ENCODE results near the gene SNX1.
"Not testable (repeated sequence)": the region's sequence is repeated elsewhere in the genome, so short reads cannot be mapped to it uniquely, and the experiment has no call there.

The SNX1 gene

GRCh38 chr15:64052925-64053491 lies 42.8 kb upstream of the SNX1 start:
- no peak for TF ChIP-seq CTCF (IDR thresholded peaks at IDR 0.05; ENCODE audit: low read depth, low read length)
- DNase-seq (ENCODE audit: extremely low read depth, low read depth): no peak

GRCh38 chr15:64053674-64054073 lies 42.1 kb upstream of the SNX1 start:
- not testable (repeated sequence) for DNase-seq (ENCODE audit: extremely low read depth, low read depth)

DNA sequence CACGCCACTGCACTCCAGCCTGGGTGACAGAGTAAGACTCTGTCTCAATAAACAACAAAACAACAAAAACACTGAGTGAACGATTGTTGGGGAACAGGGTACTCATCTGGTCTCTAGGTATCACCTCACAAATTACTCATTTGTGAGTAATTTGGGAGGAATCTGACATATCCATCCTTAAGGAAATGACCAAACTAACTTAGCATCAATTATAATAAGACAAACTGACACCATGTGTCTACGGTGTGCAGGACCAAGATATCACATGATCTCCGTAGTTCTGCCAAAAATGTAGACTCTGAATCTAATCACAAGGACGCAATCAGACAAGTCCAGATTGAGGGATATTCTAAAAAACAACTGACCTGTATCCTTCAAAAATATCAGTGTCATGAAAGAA lies 37.5 kb upstream of the SNX1 start:
- no peak for DNase-seq (ENCODE audit: extremely low read depth, low read depth)

DNA sequence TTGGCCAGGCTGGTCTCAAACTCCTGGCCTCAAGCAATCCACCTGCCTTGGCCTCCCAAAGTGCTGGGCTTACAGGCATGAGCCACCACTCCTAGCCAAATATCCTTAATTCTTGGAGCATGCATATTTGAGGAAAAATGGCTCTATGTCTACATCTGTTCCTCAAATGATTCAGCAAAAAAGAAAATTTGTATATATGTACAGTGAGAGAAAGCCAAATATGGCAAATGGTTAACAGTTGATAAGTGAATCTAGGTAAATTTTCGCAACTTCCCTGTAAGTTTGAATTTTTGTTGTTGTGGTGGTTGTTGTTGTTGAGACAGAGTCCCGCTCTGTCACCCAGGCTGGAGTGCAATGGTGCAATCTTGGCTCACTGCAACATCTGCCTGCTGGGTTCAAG lies 36.7 kb upstream of the SNX1 start:
- not testable (repeated sequence) for DNase-seq (ENCODE audit: extremely low read depth, low read depth)

More for the DNA sequence above, 37.5 kb upstream of the SNX1 start:
- no peak for TF ChIP-seq CTCF (IDR thresholded peaks at IDR 0.05; ENCODE audit: low read depth, low read length)

DNA sequence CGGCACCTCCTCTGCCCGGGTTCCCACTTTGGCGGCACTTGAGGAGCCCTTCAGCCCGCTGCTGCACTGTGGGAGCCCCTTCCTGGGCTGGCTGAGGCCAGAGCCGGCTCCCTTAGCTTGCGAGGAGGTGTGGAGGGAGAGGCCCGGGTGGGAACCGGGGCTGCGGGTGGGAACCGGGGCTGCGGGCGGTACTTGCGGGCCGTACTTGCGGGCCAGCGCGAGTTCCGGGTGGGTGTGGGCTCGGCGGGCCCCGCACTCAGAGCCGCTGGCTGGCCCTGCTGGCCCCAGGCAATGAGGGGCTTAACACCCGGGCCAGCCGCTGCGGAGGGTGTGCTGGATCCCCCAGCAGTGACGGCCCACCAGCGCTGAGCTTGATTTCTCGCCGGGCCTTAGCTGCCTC lies 35.1 kb upstream of the SNX1 start:
- no peak for DNase-seq (ENCODE audit: extremely low read depth, low read depth)
- no peak for TF ChIP-seq CTCF (IDR thresholded peaks at IDR 0.05; ENCODE audit: low read depth, low read length)

DNA sequence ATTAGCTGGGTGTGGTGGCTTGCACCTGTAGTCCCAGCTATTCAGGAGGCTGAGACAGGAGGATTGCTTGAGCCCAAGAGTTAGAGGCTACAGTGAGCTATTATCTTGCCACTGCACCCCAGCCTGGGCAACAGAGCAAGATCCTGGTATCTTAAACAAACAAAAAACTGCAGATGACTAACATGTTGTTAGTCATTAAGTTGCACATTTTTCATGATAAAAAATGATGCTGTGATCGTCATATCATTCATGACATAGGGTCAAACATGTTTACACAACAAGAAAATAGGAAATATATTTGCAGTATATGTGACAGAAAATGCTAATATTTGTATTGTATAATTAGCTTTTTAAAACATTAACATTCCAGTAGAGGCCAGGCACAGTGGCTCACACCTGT lies 29.3 kb upstream of the SNX1 start:
- DNase-seq (ENCODE audit: extremely low read depth, low read depth): no peak
- TF ChIP-seq CTCF (IDR thresholded peaks at IDR 0.05; ENCODE audit: low read depth, low read length): no peak

GRCh38 chr15:64067564-64068030 lies 28.2 kb upstream of the SNX1 start:
- DNase-seq (ENCODE audit: extremely low read depth, low read depth): no peak
- peak; percentile 73 for TF ChIP-seq CTCF (IDR thresholded peaks at IDR 0.05; ENCODE audit: low read depth, low read length)

GRCh38 chr15:64068133-64068532 lies 27.6 kb upstream of the SNX1 start:
- no peak for TF ChIP-seq CTCF (IDR thresholded peaks at IDR 0.05; ENCODE audit: low read depth, low read length)
- DNase-seq (ENCODE audit: extremely low read depth, low read depth): no peak

Measured in AG09319 (cell line).